Activated CD4-positive, alpha-beta T cell treated with anti-CD3 and anti-CD28 coated beads for 4 hours (primary cell): ENCODE results near the gene CLMN.
A peak's percentile ranks its signal among the peaks of the same experiment; 100 is the strongest.
"Not testable (repeated sequence)": the region's sequence is repeated elsewhere in the genome, so short reads cannot be mapped to it uniquely, and the experiment has no call there.

Experiments
- DNase-seq, 2 donors: peaks; one replicate each; pipeline ENCODE4 v3.0.0-alpha.2; 2020

The CLMN gene

GRCh38 chr14:95156161-95157047 is 163.3 kb downstream of the CLMN start:
- peak; percentile 22 for DNase-seq

GRCh38 chr14:95155045-95155444 is 164.7 kb downstream of the CLMN start:
- DNase-seq = no peak

DNA sequence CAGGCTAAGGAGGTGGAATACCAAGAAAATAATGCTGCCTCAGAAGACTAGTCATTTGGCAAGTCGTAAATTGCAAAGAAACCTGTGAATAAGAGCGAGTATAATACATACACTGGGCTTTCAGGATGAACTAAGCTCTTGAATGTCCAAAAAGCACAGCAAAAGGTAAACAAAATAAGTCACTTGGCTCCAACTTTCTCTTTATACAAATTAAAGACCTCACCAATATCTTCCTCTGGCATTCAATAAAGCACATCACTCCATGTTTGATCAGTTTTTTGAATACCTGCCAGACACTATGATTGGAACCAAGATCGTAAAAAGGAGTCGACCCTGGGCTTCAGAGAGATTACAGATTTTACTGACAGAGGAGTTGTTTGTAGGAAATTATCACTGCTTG is 165.8 kb downstream of the CLMN start:
- DNase-seq = no peak

GRCh38 chr14:95151561-95151960 is 168.1 kb downstream of the CLMN start:
- no peak for DNase-seq

- DNase-seq = no peak
Observed at GRCh38 chr14:95150910-95151309, 168.8 kb downstream of the CLMN start.

- no peak for DNase-seq
Observed at GRCh38 chr14:95149441-95149840, 170.3 kb downstream of the CLMN start.

DNA sequence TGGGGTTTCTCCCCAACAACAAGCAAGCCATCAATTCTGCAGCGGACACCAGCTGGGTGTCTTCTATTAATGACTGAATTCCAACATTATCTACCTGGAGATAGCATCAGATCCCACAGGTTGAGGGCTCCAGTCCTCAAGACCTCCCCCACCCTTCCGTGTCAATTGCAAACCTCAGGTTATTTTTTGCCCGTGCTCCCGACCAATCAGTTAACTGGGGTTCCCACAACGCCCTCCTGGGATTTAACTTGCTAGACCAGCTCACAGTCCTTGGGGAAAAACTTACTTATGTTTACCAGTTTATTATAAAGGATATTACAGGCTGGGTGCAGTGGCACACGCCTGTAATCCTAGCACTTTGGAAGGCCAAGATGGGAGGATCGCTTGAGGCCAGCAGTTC is 172.1 kb downstream of the CLMN start:
- no peak for DNase-seq

GRCh38 chr14:95146079-95146771 is 173.5 kb downstream of the CLMN start:
- no peak for DNase-seq

- no peak for DNase-seq
Observed at GRCh38 chr14:95144849-95145248, 174.9 kb downstream of the CLMN start.

DNA sequence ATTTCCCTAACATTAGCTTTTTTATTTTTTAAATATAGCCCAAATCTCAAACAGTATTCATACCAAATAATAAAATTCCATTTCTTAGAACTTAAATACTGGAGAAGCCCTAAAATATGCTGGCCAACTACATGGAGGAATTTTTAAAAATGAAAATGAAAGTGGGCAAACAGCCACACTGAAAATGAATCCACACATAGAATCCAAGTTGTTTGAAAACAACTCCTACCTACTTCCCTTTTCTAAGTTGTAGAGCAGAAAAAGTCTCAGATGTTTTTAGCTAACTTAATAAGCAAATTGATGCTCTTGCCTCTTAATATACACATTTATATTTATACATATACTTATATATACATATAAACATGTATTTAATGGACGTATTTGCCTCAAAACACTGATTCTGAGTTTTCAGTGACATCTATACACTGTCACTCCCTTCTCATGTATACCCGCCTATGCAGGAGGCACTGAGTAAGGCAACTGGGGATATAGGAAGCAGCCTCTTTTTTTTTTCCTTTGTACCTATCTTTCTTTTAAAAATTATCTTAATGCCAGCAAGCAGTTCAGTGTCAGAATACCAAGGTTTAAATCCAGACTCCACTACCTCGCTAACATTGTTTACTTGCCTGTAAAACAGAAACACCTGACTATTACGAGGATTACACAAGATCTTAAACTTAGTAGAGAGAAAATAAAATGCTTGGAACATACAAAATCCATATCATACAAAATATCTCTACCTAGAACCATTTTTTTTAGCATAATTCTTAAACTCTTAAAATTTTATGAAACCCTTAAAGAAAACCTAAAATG is 175.7 kb downstream of the CLMN start:
- no peak for DNase-seq

DNA sequence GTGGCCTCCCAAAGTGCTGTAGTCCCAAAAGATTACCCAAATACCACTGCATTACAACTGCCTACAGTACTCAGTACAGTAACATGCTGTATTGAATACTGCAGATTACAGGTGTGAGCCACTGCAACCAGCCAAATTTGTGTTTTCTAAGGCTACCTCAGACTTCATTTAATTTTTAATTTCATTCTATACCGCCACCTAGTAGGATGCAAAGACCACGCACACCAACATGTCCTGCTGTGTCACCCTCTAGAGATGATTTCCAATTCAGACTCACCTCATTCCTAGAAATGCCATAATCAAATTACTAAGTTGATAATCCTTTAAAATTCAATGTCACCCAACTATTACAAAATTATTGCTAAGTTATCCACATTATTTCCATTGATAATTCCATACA is 177.5 kb downstream of the CLMN start:
- DNase-seq = no peak

GRCh38 chr14:95141684-95142083 is 178.0 kb downstream of the CLMN start:
- no peak for DNase-seq

DNA sequence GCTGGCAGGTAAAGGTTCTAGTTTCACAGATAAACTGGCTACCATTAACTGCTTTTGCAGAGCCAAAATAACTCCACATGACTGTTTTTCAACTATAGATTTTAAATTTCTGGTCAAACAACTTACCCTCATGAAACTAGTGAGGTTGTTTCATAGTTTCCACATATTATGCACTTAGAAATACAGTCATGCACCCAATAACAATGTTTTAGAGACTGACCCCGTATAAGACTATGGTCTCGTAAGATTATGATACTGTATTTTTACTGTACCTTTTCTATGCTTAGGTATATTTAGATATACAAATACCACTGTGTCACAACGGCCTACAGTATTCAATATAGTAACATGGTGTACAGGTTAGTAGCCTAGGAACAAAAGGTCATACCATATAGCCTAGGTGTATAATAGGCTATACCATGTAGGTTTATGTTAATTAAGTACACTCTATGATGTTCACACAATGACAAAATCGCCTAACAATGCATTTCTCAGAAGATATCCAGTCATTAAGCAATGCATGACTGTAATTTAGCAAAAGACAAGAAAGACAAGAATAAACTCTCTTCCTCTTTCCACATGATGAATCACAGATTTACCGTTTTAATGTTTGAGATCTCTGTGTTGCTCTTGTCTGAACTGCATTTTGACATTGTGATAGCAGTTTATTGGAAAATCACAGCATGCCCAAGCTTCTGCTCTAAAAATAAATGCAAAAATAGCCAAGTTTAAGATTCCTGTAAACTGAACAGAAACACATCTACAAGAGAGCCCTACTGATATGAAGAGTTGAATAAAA is 179.4 kb downstream of the CLMN start:
- no peak for DNase-seq

DNA sequence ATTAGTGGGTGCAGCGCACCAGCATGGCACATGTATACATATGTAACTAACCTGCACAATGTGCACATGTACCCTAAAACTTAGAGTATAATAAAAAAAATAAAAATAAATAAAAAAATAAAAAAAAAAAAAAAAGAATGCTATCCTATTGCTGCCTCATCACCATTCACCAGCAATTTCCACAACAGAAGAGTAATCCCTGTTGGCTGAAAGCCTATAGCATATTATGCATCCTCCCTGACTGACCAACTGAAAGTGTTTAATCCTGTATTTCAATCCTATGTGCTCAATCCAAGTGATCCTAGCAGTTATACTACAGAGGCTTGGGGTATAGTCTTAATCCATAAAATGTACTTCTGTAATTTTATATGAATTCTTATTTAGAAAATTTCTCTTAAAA is 180.8 kb downstream of the CLMN start:
- no peak for DNase-seq

- not testable (repeated sequence) for DNase-seq
Observed at GRCh38 chr14:95138455-95138854, 181.3 kb downstream of the CLMN start.

DNA sequence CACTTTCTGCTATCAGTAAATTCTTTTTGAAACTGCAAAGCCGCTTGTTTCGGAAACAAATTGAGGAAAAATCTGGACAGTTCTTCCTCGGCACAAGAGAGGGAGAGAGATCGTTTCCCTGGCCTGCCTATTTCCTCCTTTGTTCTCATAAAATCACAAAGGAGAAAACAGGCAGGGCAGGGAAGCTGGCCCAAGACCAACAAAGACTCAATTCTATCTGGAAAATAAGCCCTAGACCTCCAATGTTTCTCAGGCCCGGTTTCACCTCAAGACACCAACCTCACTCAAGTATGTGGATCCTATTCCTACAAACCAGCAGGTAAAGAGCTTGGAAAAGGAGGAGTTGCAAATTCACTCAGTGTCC is 181.9 kb downstream of the CLMN start:
- no peak for DNase-seq

- DNase-seq = no peak
Observed at GRCh38 chr14:95137164-95137803, 182.4 kb downstream of the CLMN start.

GRCh38 chr14:95136631-95137030 is 183.1 kb downstream of the CLMN start:
- no peak for DNase-seq

GRCh38 chr14:95134304-95134933 is 185.3 kb downstream of the CLMN start:
- no peak for DNase-seq

- DNase-seq = no peak
Observed at GRCh38 chr14:95133282-95133681, 186.4 kb downstream of the CLMN start.

GRCh38 chr14:95132760-95133159 is 186.9 kb downstream of the CLMN start:
- DNase-seq = no peak
